ENCODE measurements around the gene ITIH4.

ITIH4 gene

DNA sequence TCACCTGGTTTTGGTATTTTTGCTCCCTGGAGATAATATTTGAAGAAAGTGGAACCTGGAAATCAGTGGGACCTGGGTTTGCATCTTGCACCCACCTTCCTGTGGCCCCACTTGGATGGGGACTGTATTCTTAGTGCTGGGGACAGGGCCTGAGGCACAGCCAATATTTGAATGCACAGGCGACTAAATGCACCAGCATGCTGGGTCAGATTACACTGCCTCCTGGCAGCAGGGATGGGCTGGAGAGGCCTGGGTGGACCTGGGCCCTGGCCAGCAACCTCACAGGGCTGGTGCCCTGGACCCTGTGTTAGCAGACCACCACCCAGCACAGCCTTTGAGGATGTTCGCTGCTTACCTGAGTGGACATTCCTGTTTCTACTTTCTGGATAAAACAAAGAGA lies 10.5 kb downstream of the ITIH4 start:
- TF ChIP-seq YY1 (tag by site-specific recombination; IDR thresholded peaks at IDR 0.05) (no peak), ZNF660 (tag by site-specific recombination; IDR thresholded peaks at IDR 0.05) (no peak), ZBTB20 (tag by site-specific recombination; IDR thresholded peaks at IDR 0.05) (peak; percentile 95), ZNF600 (tag by site-specific recombination; IDR thresholded peaks at IDR 0.05) (no peak), SP2 (tag by site-specific recombination; IDR thresholded peaks at IDR 0.05) (no peak), ZBTB48 (tag by site-specific recombination; IDR thresholded peaks at IDR 0.05) (no peak), ZNF302 (tag by site-specific recombination; IDR thresholded peaks at IDR 0.05; ENCODE audit: low read depth) (no peak), ZNF157 (tag by site-specific recombination; IDR thresholded peaks at IDR 0.05) (no peak), SCRT1 (tag by site-specific recombination; IDR thresholded peaks at IDR 0.05; ENCODE audit: borderline replicate concordance) (no peak), ZNF664 (tag by site-specific recombination; IDR thresholded peaks at IDR 0.05) (no peak), GLI2 (tag by site-specific recombination; IDR thresholded peaks at IDR 0.05; ENCODE audit: borderline replicate concordance, low read depth) (no peak)
- TF ChIP-seq, protein P1, sequence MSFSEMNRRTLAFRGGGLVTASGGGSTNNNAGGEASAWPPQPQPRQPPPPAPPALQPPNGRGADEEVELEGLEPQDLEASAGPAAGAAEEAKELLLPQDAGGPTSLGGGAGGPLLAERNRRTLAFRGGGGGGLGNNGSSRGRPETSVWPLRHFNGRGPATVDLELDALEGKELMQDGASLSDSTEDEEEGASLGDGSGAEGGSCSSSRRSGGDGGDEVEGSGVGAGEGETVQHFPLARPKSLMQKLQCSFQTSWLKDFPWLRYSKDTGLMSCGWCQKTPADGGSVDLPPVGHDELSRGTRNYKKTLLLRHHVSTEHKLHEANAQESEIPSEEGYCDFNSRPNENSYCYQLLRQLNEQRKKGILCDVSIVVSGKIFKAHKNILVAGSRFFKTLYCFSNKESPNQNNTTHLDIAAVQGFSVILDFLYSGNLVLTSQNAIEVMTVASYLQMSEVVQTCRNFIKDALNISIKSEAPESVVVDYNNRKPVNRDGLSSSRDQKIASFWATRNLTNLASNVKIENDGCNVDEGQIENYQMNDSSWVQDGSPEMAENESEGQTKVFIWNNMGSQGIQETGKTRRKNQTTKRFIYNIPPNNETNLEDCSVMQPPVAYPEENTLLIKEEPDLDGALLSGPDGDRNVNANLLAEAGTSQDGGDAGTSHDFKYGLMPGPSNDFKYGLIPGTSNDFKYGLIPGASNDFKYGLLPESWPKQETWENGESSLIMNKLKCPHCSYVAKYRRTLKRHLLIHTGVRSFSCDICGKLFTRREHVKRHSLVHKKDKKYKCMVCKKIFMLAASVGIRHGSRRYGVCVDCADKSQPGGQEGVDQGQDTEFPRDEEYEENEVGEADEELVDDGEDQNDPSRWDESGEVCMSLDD (tag by site-specific recombination; IDR thresholded peaks at IDR 0.05): no peak
- TF ChIP-seq, protein P2, sequence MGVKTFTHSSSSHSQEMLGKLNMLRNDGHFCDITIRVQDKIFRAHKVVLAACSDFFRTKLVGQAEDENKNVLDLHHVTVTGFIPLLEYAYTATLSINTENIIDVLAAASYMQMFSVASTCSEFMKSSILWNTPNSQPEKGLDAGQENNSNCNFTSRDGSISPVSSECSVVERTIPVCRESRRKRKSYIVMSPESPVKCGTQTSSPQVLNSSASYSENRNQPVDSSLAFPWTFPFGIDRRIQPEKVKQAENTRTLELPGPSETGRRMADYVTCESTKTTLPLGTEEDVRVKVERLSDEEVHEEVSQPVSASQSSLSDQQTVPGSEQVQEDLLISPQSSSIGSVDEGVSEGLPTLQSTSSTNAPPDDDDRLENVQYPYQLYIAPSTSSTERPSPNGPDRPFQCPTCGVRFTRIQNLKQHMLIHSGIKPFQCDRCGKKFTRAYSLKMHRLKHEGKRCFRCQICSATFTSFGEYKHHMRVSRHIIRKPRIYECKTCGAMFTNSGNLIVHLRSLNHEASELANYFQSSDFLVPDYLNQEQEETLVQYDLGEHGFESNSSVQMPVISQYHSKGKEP (tag by site-specific recombination; IDR thresholded peaks at IDR 0.05): peak; percentile 68; the same call in 1 of the 2 replicates
- TF ChIP-seq, protein P3, sequence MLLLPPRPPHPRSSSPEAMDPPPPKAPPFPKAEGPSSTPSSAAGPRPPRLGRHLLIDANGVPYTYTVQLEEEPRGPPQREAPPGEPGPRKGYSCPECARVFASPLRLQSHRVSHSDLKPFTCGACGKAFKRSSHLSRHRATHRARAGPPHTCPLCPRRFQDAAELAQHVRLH (tag by site-specific recombination; IDR thresholded peaks at IDR 0.05): no peak
- TF ChIP-seq, protein P4, sequence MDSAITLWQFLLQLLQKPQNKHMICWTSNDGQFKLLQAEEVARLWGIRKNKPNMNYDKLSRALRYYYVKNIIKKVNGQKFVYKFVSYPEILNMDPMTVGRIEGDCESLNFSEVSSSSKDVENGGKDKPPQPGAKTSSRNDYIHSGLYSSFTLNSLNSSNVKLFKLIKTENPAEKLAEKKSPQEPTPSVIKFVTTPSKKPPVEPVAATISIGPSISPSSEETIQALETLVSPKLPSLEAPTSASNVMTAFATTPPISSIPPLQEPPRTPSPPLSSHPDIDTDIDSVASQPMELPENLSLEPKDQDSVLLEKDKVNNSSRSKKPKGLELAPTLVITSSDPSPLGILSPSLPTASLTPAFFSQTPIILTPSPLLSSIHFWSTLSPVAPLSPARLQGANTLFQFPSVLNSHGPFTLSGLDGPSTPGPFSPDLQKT (IDR thresholded peaks at IDR 0.05; ENCODE audit: borderline replicate concordance, low read depth, low read length): no peak
- TF ChIP-seq, protein P5, sequence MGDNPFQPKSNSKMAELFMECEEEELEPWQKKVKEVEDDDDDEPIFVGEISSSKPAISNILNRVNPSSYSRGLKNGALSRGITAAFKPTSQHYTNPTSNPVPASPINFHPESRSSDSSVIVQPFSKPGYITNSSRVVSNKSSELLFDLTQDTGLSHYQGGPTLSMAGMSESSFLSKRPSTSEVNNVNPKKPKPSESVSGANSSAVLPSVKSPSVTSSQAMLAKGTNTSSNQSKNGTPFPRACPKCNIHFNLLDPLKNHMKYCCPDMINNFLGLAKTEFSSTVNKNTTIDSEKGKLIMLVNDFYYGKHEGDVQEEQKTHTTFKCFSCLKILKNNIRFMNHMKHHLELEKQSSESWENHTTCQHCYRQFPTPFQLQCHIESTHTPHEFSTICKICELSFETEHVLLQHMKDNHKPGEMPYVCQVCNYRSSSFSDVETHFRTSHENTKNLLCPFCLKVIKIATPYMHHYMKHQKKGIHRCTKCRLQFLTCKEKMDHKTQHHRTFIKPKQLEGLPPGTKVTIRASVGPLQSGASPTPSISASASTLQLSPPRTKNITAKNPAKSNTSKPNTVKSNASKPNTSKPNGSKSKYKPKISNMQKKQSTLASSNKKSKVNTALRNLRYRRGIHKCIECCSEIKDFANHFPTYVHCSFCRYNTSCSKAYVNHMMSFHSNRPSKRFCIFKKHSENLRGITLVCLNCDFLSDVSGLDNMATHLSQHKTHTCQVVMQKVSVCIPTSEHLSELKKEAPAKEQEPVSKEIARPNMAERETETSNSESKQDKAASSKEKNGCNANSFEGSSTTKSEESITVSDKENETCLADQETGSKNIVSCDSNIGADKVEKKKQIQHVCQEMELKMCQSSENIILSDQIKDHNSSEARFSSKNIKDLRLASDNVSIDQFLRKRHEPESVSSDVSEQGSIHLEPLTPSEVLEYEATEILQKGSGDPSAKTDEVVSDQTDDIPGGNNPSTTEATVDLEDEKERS (tag by site-specific recombination; IDR thresholded peaks at IDR 0.05): no peak
- peaks cover 0 to 4% of the 10 kb centered on the region in 2 experiments; a peak in 1 of 3 replicates for H3K36me3 ChIP-seq (ENCODE audit: control insufficient read depth in 2 of 2, insufficient read depth in 1 of 2, low read length in 2 of 2)
- CTCF ChIA-PET: interaction anchor here (0.6 to 1.8 kb wide), 5 partner anchors 8 to 65 kb away, joined by 3 to 8 read pairs (median 5); no protein-coding TSS in a partner anchor
- POLR2A ChIA-PET: no interaction called here
- no peaks in the 10 kb centered on the region for H3K4me1 ChIP-seq (ENCODE audit: control insufficient read depth, insufficient read depth, low read length)
- H3K4me3 ChIP-seq (ENCODE audit: low read depth, low read length): no peak overlapping the region
- H3K9me3 ChIP-seq (ENCODE audit: control insufficient read depth, insufficient read depth, low read depth, low read length): no peaks in the 10 kb centered on the region
- no peak overlapping the region for H3K27ac ChIP-seq (ENCODE audit: extremely low read depth, low read depth, low read length)

DNA sequence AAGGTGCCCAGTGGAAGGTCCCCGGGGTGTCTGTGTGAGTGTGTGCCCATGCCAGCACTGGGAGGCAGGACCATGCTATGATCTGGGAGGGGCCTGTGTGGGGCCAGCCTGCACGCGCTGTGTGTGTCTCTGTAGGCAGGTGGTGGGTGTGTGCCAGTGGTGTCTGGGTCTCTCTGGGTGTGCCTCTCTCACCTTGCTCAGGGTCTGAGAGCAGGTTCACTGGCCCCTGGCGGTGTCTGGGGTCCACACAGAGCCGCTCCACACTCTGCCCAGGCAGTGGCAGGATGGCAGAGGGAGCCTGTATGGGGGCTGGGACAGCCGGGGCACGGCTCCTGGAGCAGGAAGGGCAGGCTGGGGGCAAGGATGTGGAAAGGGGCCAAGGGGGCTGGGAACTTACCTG lies 12.6 kb downstream of the ITIH4 start:
- Histone ChIP-seq H3K36me3 (ENCODE audit: control insufficient read depth in 2 of 2, insufficient read depth in 1 of 2, low read length in 2 of 2) (no peaks in the 10 kb centered on the region), H3K4me1 (ENCODE audit: control insufficient read depth, insufficient read depth, low read length) (no peaks in the 10 kb centered on the region), H3K9me3 (ENCODE audit: control insufficient read depth, insufficient read depth, low read depth, low read length) (no peaks in the 10 kb centered on the region), H3K27ac (ENCODE audit: extremely low read depth, low read depth, low read length) (no peak overlapping the region), H3K4me3 (ENCODE audit: low read depth, low read length) (no peak overlapping the region)
- POLR2A ChIA-PET: no interaction called here
- CTCF ChIA-PET: interaction anchor here (1.0 to 1.4 kb wide), 2 partner anchors 18 to 19 kb away, joined by 3 to 4 read pairs; no protein-coding TSS in a partner anchor
- TF ChIP-seq ZNF366 (tag by site-specific recombination; conservative IDR thresholded peaks at IDR 0.05) (no peak), ZNF571 (tag by site-specific recombination; IDR thresholded peaks at IDR 0.05) (no peak), ZNF626 (tag by site-specific recombination; IDR thresholded peaks at IDR 0.05) (no peak), ZSCAN16 (tag by site-specific recombination; IDR thresholded peaks at IDR 0.05) (no peak), ZNF514 (tag by site-specific recombination; IDR thresholded peaks at IDR 0.05) (no peak), ZNF211 (tag by site-specific recombination; IDR thresholded peaks at IDR 0.05; ENCODE audit: low read depth) (no peak), ZNF548 (tag by site-specific recombination; IDR thresholded peaks at IDR 0.05) (no peak), ZNF555 (tag by site-specific recombination; conservative IDR thresholded peaks at IDR 0.05) (no peak), ZNF248 (tag by site-specific recombination; IDR thresholded peaks at IDR 0.05) (no peak), ZNF830 (tag by site-specific recombination; IDR thresholded peaks at IDR 0.05; ENCODE audit: low read depth) (no peak)
- TF ChIP-seq, protein P6, sequence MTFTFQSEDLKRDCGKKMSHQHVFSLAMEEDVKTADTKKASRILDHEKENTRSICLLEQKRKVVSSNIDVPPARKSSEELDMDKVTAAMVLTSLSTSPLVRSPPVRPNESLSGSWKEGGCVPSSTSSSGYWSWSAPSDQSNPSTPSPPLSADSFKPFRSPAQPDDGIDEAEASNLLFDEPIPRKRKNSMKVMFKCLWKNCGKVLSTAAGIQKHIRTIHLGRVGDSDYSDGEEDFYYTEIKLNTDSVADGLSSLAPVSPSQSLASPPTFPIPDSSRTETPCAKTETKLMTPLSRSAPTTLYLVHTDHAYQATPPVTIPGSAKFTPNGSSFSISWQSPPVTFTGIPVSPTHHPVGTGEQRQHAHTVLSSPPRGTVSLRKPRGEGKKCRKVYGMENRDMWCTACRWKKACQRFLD (tag by site-specific recombination; IDR thresholded peaks at IDR 0.05): no peak

Data from HEK293 (cell line).